GM12872 (cell line): ENCODE measurements around the gene NHEJ1.

Experiments
- CTCF ChIP-seq: IDR thresholded peaks from 3 replicates; pipeline ENCODE4 v1.5.1; 2011; ENCODE audit warnings: low read depth, mild to moderate bottlenecking, low read length, moderate library complexity; ENCODE audit not compliant: insufficient read depth

The NHEJ1 gene

GRCh38 chr2:219078126-219078525, 82.5 kb downstream of the NHEJ1 start:
- no peak for TF ChIP-seq CTCF

GRCh38 chr2:219076253-219076652, 84.4 kb downstream of the NHEJ1 start:
- TF ChIP-seq CTCF = no peak

GRCh38 chr2:219073413-219074129, 87.0 kb downstream of the NHEJ1 start:
- TF ChIP-seq CTCF = peak; percentile 76

- TF ChIP-seq CTCF = no peak
Observed at GRCh38 chr2:219072741-219073250, 87.8 kb downstream of the NHEJ1 start.

- no peak for TF ChIP-seq CTCF
Observed at GRCh38 chr2:219071131-219071816, 89.3 kb downstream of the NHEJ1 start.

GRCh38 chr2:219065484-219065883, 95.1 kb downstream of the NHEJ1 start:
- no peak for TF ChIP-seq CTCF

GRCh38 chr2:219062081-219062480, 98.5 kb downstream of the NHEJ1 start:
- no peak for TF ChIP-seq CTCF
